SK-N-SH treated with all-trans-retinoic acid at 6 μM for 48 hours (cell line): ENCODE measurements around the gene GAGE10.

Source experiments
- ARNTL ChIP-seq: fragments of 450-650 bp; formaldehyde crosslinking; IDR thresholded peaks from 2 replicates; pipeline ENCODE4 v1.5.0; 2020; ENCODE audit warnings: low read depth, mild to moderate bottlenecking, moderate library complexity, borderline replicate concordance
- PPARA ChIP-seq: fragments of 250-450 bp; sonication (Bioruptor Pico); IDR thresholded peaks from 2 replicates; pipeline ENCODE4 v1.5.0; 2020; ENCODE audit warnings: mild to moderate bottlenecking, borderline replicate concordance
- RARB ChIP-seq: fragments of 250-450 bp; sonication (Bioruptor Pico); IDR thresholded peaks from 2 replicates; pipeline ENCODE4 v1.8.0; 2021; ENCODE audit warnings: mild to moderate bottlenecking, moderate library complexity
- SNAI2 ChIP-seq: fragments of 250-450 bp; sonication (Bioruptor Pico); IDR thresholded peaks from 2 replicates; pipeline ENCODE4 v1.5.0; 2020; ENCODE audit warnings: mild to moderate bottlenecking, moderate library complexity
- TCF4 ChIP-seq: fragments of 250-450 bp; sonication (Bioruptor Pico); IDR thresholded peaks from 2 replicates; pipeline ENCODE4 v1.8.0; 2021; ENCODE audit warnings: mild to moderate bottlenecking, moderate library complexity, borderline replicate concordance
- ZC3H10 ChIP-seq: fragments of 250-450 bp; sonication (Bioruptor Pico); IDR thresholded peaks from 2 replicates; pipeline ENCODE4 v1.5.1; 2021; ENCODE audit warnings: mild to moderate bottlenecking, moderate library complexity
- ZFP30 ChIP-seq: fragments of 450-650 bp; formaldehyde crosslinking; IDR thresholded peaks from 2 replicates; pipeline ENCODE4 v1.5.0; 2022; ENCODE audit warnings: mild to moderate bottlenecking, moderate library complexity
- ZNF70 ChIP-seq: fragments of 450-650 bp; formaldehyde crosslinking; IDR thresholded peaks from 2 replicates; pipeline ENCODE4 v1.5.0; 2020; ENCODE audit warnings: mild to moderate bottlenecking, moderate library complexity
- TF ChIP-seq, protein P1 (sequence below): fragments of 250-450 bp; sonication (Bioruptor Pico); IDR thresholded peaks from 2 replicates; pipeline ENCODE4 v1.8.0; 2021; ENCODE audit warnings: low read depth, mild to moderate bottlenecking, moderate library complexity, borderline replicate concordance
- TF ChIP-seq, protein P2 (sequence below): fragments of 250-450 bp; sonication (Bioruptor Pico); IDR thresholded peaks from 2 replicates; pipeline ENCODE4 v1.8.0; 2020; ENCODE audit warnings: mild to moderate bottlenecking, moderate library complexity, borderline replicate concordance
- TF ChIP-seq, protein P3 (sequence below): fragments of 250-450 bp; sonication (Bioruptor Pico); IDR thresholded peaks from 2 replicates; pipeline ENCODE4 v1.5.1; 2020; ENCODE audit warnings: low read depth, mild to moderate bottlenecking, moderate library complexity
- TF ChIP-seq, protein P4 (sequence below): fragments of 250-450 bp; sonication (Bioruptor Pico); IDR thresholded peaks from 2 replicates; pipeline ENCODE4 v1.5.1; 2021; ENCODE audit warnings: mild to moderate bottlenecking, moderate library complexity

DNA sequence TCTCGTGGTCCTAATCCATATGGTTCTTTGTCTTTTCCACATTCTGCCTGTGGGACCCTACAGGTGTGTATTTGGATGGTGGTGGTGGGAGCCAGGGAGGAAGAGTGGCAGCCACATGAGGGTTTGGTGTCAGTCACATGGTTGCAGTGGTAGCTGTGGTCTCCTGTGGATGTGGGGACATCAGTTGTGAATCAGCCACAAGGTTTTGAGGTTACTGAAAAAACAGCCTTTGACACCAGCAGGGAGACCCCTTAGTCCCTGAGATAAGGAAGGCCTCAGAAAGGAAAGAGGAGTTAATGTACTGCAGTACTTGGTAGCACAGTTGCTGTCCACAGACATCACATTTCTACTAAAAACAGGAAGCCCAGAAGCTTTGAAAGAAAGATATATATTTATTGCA, 15.8 kb upstream of the GAGE10 start:
- no peak for TF ChIP-seq SNAI2
- no peak for TF ChIP-seq RARB (CRISPR knock-in tag)
- TF ChIP-seq, protein P1, sequence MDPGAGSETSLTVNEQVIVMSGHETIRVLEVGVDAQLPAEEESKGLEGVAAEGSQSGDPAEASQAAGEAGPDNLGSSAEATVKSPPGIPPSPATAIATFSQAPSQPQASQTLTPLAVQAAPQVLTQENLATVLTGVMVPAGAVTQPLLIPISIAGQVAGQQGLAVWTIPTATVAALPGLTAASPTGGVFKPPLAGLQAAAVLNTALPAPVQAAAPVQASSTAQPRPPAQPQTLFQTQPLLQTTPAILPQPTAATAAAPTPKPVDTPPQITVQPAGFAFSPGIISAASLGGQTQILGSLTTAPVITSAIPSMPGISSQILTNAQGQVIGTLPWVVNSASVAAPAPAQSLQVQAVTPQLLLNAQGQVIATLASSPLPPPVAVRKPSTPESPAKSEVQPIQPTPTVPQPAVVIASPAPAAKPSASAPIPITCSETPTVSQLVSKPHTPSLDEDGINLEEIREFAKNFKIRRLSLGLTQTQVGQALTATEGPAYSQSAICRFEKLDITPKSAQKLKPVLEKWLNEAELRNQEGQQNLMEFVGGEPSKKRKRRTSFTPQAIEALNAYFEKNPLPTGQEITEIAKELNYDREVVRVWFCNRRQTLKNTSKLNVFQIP: no peak
- TF ChIP-seq ZFP30 (CRISPR knock-in tag): no peak
- TF ChIP-seq, protein P2, sequence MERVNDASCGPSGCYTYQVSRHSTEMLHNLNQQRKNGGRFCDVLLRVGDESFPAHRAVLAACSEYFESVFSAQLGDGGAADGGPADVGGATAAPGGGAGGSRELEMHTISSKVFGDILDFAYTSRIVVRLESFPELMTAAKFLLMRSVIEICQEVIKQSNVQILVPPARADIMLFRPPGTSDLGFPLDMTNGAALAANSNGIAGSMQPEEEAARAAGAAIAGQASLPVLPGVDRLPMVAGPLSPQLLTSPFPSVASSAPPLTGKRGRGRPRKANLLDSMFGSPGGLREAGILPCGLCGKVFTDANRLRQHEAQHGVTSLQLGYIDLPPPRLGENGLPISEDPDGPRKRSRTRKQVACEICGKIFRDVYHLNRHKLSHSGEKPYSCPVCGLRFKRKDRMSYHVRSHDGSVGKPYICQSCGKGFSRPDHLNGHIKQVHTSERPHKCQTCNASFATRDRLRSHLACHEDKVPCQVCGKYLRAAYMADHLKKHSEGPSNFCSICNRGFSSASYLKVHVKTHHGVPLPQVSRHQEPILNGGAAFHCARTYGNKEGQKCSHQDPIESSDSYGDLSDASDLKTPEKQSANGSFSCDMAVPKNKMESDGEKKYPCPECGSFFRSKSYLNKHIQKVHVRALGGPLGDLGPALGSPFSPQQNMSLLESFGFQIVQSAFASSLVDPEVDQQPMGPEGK (CRISPR knock-in tag): no peak
- no peak for TF ChIP-seq ZC3H10
- TF ChIP-seq, protein P3, sequence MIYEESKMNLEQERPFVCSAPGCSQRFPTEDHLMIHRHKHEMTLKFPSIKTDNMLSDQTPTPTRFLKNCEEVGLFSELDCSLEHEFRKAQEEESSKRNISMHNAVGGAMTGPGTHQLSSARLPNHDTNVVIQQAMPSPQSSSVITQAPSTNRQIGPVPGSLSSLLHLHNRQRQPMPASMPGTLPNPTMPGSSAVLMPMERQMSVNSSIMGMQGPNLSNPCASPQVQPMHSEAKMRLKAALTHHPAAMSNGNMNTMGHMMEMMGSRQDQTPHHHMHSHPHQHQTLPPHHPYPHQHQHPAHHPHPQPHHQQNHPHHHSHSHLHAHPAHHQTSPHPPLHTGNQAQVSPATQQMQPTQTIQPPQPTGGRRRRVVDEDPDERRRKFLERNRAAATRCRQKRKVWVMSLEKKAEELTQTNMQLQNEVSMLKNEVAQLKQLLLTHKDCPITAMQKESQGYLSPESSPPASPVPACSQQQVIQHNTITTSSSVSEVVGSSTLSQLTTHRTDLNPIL (CRISPR knock-in tag): no peak
- TF ChIP-seq ARNTL: no peak
- TF ChIP-seq, protein P4, sequence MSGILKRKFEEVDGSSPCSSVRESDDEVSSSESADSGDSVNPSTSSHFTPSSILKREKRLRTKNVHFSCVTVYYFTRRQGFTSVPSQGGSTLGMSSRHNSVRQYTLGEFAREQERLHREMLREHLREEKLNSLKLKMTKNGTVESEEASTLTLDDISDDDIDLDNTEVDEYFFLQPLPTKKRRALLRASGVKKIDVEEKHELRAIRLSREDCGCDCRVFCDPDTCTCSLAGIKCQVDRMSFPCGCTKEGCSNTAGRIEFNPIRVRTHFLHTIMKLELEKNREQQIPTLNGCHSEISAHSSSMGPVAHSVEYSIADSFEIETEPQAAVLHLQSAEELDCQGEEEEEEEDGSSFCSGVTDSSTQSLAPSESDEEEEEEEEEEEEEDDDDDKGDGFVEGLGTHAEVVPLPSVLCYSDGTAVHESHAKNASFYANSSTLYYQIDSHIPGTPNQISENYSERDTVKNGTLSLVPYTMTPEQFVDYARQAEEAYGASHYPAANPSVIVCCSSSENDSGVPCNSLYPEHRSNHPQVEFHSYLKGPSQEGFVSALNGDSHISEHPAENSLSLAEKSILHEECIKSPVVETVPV (CRISPR knock-in tag): no peak
- TF ChIP-seq TCF4 (CRISPR knock-in tag): no peak
- TF ChIP-seq ZNF70 (CRISPR knock-in tag): no peak
- no peak for TF ChIP-seq PPARA (CRISPR knock-in tag)
